ENCODE measurements around the gene XKR7.

DNA sequence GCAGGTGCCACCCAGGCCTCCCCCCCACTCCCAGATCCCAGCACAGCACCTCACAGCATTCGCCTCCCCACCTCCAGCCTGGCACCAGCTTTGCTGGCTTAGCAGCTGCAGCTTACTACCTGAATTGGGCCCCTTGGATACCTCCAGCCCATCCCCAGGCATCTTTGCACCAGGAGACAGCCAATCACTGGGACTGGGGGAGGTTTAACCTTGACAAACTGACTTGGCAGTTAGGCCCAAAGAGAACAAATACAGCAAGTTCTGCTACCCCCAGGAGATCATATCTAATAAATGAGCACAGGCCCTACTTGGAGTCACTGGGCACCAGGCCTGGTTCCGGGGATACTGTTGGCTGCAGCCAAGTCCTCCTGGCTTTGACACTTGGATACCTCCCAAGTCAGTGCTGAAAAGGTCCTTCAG is 24.9 kb upstream of the XKR7 start:
- no peak for TF ChIP-seq POLR2A (IDR thresholded peaks at IDR 0.05; ENCODE audit: low read depth, low read length)
- TF ChIP-seq, protein P1, sequence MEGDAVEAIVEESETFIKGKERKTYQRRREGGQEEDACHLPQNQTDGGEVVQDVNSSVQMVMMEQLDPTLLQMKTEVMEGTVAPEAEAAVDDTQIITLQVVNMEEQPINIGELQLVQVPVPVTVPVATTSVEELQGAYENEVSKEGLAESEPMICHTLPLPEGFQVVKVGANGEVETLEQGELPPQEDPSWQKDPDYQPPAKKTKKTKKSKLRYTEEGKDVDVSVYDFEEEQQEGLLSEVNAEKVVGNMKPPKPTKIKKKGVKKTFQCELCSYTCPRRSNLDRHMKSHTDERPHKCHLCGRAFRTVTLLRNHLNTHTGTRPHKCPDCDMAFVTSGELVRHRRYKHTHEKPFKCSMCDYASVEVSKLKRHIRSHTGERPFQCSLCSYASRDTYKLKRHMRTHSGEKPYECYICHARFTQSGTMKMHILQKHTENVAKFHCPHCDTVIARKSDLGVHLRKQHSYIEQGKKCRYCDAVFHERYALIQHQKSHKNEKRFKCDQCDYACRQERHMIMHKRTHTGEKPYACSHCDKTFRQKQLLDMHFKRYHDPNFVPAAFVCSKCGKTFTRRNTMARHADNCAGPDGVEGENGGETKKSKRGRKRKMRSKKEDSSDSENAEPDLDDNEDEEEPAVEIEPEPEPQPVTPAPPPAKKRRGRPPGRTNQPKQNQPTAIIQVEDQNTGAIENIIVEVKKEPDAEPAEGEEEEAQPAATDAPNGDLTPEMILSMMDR (IDR thresholded peaks at IDR 0.05; ENCODE audit: extremely low read depth in 1 of 2, insufficient read depth in 1 of 2, low read depth in 1 of 2, low read length in 2 of 2), result no peak
- no peak for TF ChIP-seq JUN (IDR thresholded peaks at IDR 0.05; ENCODE audit: borderline replicate concordance, insufficient read depth, insufficient read length, low read depth)
- TF ChIP-seq POLR2AphosphoS5 (IDR thresholded peaks at IDR 0.05; ENCODE audit: insufficient read depth, low read depth, low read length), result no peak
- no peak for TF ChIP-seq MYC (IDR thresholded peaks at IDR 0.05; ENCODE audit: low read depth, low read length)
